Measurements from ENCODE around the gene RNF217.

The RNF217 gene

GRCh38 chr6:125038925-125039324, 76.7 kb downstream of the RNF217 start:
- Mint-ChIP-seq H3K4me1 (no peaks in the 10 kb centered on the region), H3K36me3 (ENCODE audit: insufficient read depth) (no peaks in the 10 kb centered on the region), H3K4me3 (no peak overlapping the region), H3K27ac (ENCODE audit: low read depth) (no peak overlapping the region), H3K27me3 (no peaks in the 10 kb centered on the region), H3K9me3 (no peaks in the 10 kb centered on the region)
- DNase-seq (ENCODE audit: low spot score in 2 of 2) (no peak), ATAC-seq (replicated peaks; ENCODE audit: extremely low read depth, poor library complexity, severe bottlenecking) (no peak)

GRCh38 chr6:125041740-125042459, 79.7 kb downstream of the RNF217 start:
- H3K27ac Mint-ChIP-seq (ENCODE audit: low read depth): no peak overlapping the region
- no peak overlapping the region for H3K4me3 Mint-ChIP-seq
- no peak for DNase-seq (ENCODE audit: low spot score in 2 of 2)
- H3K36me3 Mint-ChIP-seq (ENCODE audit: insufficient read depth): no peaks in the 10 kb centered on the region
- no peaks in the 10 kb centered on the region for H3K9me3 Mint-ChIP-seq
- H3K27me3 Mint-ChIP-seq: no peaks in the 10 kb centered on the region
- H3K4me1 Mint-ChIP-seq: no peaks in the 10 kb centered on the region
- no peak for ATAC-seq (replicated peaks; ENCODE audit: extremely low read depth, poor library complexity, severe bottlenecking)

GRCh38 chr6:125044066-125044465, 81.8 kb downstream of the RNF217 start:
- Mint-ChIP-seq H3K27ac (ENCODE audit: low read depth) (no peak overlapping the region), H3K4me3 (no peak overlapping the region), H3K9me3 (no peaks in the 10 kb centered on the region), H3K27me3 (no peaks in the 10 kb centered on the region), H3K4me1 (no peaks in the 10 kb centered on the region), H3K36me3 (ENCODE audit: insufficient read depth) (no peaks in the 10 kb centered on the region)
- ATAC-seq (replicated peaks; ENCODE audit: extremely low read depth, poor library complexity, severe bottlenecking) (no peak), DNase-seq (ENCODE audit: low spot score in 2 of 2) (no peak)

- Mint-ChIP-seq H3K27ac (ENCODE audit: low read depth) (no peak overlapping the region), H3K9me3 (no peaks in the 10 kb centered on the region), H3K4me3 (no peak overlapping the region), H3K4me1 (no peaks in the 10 kb centered on the region), H3K27me3 (no peaks in the 10 kb centered on the region), H3K36me3 (ENCODE audit: insufficient read depth) (no peaks in the 10 kb centered on the region)
- ATAC-seq (replicated peaks; ENCODE audit: extremely low read depth, poor library complexity, severe bottlenecking): no peak
- DNase-seq (ENCODE audit: low spot score in 2 of 2): no peak
Observed at GRCh38 chr6:125044667-125045066, 82.4 kb downstream of the RNF217 start.

- Mint-ChIP-seq H3K4me3 (no peak overlapping the region), H3K9me3 (no peaks in the 10 kb centered on the region), H3K36me3 (ENCODE audit: insufficient read depth) (no peaks in the 10 kb centered on the region), H3K4me1 (no peaks in the 10 kb centered on the region), H3K27me3 (no peaks in the 10 kb centered on the region), H3K27ac (ENCODE audit: low read depth) (no peak overlapping the region)
- DNase-seq (ENCODE audit: low spot score in 2 of 2): no peak
- ATAC-seq (replicated peaks; ENCODE audit: extremely low read depth, poor library complexity, severe bottlenecking): no peak
Observed at GRCh38 chr6:125046107-125046925, 84.1 kb downstream of the RNF217 start.

- Mint-ChIP-seq H3K27me3 (no peaks in the 10 kb centered on the region), H3K36me3 (ENCODE audit: insufficient read depth) (no peaks in the 10 kb centered on the region), H3K27ac (ENCODE audit: low read depth) (no peak overlapping the region), H3K9me3 (no peaks in the 10 kb centered on the region), H3K4me1 (no peaks in the 10 kb centered on the region), H3K4me3 (no peak overlapping the region)
- ATAC-seq (replicated peaks; ENCODE audit: extremely low read depth, poor library complexity, severe bottlenecking) (no peak), DNase-seq (ENCODE audit: low spot score in 2 of 2) (no peak)
Observed at GRCh38 chr6:125048274-125048673, 86.0 kb downstream of the RNF217 start.

- no peak for DNase-seq (ENCODE audit: low spot score in 2 of 2)
- no peak overlapping the region for H3K27ac Mint-ChIP-seq (ENCODE audit: low read depth)
- no peaks in the 10 kb centered on the region for H3K36me3 Mint-ChIP-seq (ENCODE audit: insufficient read depth)
- no peaks in the 10 kb centered on the region for H3K27me3 Mint-ChIP-seq
- no peak for ATAC-seq (replicated peaks; ENCODE audit: extremely low read depth, poor library complexity, severe bottlenecking)
- H3K9me3 Mint-ChIP-seq: no peaks in the 10 kb centered on the region
- H3K4me1 Mint-ChIP-seq: no peaks in the 10 kb centered on the region
- no peak overlapping the region for H3K4me3 Mint-ChIP-seq
Observed at GRCh38 chr6:125050663-125051318, 88.6 kb downstream of the RNF217 start.

GRCh38 chr6:125053809-125054208, 91.6 kb downstream of the RNF217 start:
- no peaks in the 10 kb centered on the region for H3K4me1 Mint-ChIP-seq
- DNase-seq (ENCODE audit: low spot score in 2 of 2) (no peak), ATAC-seq (replicated peaks; ENCODE audit: extremely low read depth, poor library complexity, severe bottlenecking) (no peak)
- no peak overlapping the region for H3K4me3 Mint-ChIP-seq
- no peaks in the 10 kb centered on the region for H3K36me3 Mint-ChIP-seq (ENCODE audit: insufficient read depth)
- H3K27me3 Mint-ChIP-seq: no peaks in the 10 kb centered on the region
- no peaks in the 10 kb centered on the region for H3K9me3 Mint-ChIP-seq
- H3K27ac Mint-ChIP-seq (ENCODE audit: low read depth): no peak overlapping the region

- Mint-ChIP-seq H3K27me3 (no peaks in the 10 kb centered on the region), H3K27ac (ENCODE audit: low read depth) (no peak overlapping the region), H3K4me1 (no peaks in the 10 kb centered on the region), H3K36me3 (ENCODE audit: insufficient read depth) (no peaks in the 10 kb centered on the region), H3K9me3 (no peaks in the 10 kb centered on the region), H3K4me3 (no peak overlapping the region)
- DNase-seq (ENCODE audit: low spot score in 2 of 2) (no peak), ATAC-seq (replicated peaks; ENCODE audit: extremely low read depth, poor library complexity, severe bottlenecking) (no peak)
Observed at GRCh38 chr6:125054331-125054730, 92.1 kb downstream of the RNF217 start.

GRCh38 chr6:125057392-125058246, 95.4 kb downstream of the RNF217 start:
- Mint-ChIP-seq H3K27ac (ENCODE audit: low read depth) (no peak overlapping the region), H3K4me3 (no peak overlapping the region), H3K9me3 (no peaks in the 10 kb centered on the region), H3K4me1 (no peaks in the 10 kb centered on the region), H3K27me3 (no peaks in the 10 kb centered on the region), H3K36me3 (ENCODE audit: insufficient read depth) (no peaks in the 10 kb centered on the region)
- DNase-seq (ENCODE audit: low spot score in 2 of 2) (no peak), ATAC-seq (replicated peaks; ENCODE audit: extremely low read depth, poor library complexity, severe bottlenecking) (no peak)

GRCh38 chr6:125058546-125058945, 96.3 kb downstream of the RNF217 start:
- Mint-ChIP-seq H3K4me1 (no peaks in the 10 kb centered on the region), H3K36me3 (ENCODE audit: insufficient read depth) (no peaks in the 10 kb centered on the region), H3K9me3 (no peaks in the 10 kb centered on the region), H3K4me3 (no peak overlapping the region), H3K27ac (ENCODE audit: low read depth) (no peak overlapping the region), H3K27me3 (no peaks in the 10 kb centered on the region)
- DNase-seq (ENCODE audit: low spot score in 2 of 2) (no peak), ATAC-seq (replicated peaks; ENCODE audit: extremely low read depth, poor library complexity, severe bottlenecking) (no peak)

GRCh38 chr6:125063307-125063706, 101.1 kb downstream of the RNF217 start:
- H3K4me3 Mint-ChIP-seq: no peak overlapping the region
- H3K27me3 Mint-ChIP-seq: no peaks in the 10 kb centered on the region
- no peak overlapping the region for H3K27ac Mint-ChIP-seq (ENCODE audit: low read depth)
- ATAC-seq (replicated peaks; ENCODE audit: extremely low read depth, poor library complexity, severe bottlenecking): no peak
- no peaks in the 10 kb centered on the region for H3K36me3 Mint-ChIP-seq (ENCODE audit: insufficient read depth)
- DNase-seq (ENCODE audit: low spot score in 2 of 2): no peak
- H3K4me1 Mint-ChIP-seq: no peaks in the 10 kb centered on the region
- H3K9me3 Mint-ChIP-seq: no peaks in the 10 kb centered on the region

Measured in central memory CD8-positive, alpha-beta T cell (primary cell).